Caco-2 (cell line): Measurements from ENCODE around the gene RAB28. TPM values are rescaled to one million over a fixed set of nuclear protein-coding genes. Genes with fewer than 3 reads are reported as not detected.

Experiments used
- BruUV-seq: library from RNA; stranded (reverse); fragments of 400-500 nt; replicated peaks from 2 replicates; lab custom pipeline; 2021; lab: Mats Ljungman, UMichigan
- CTCF ChIA-PET: fragments of 300-600 bp; sonication (Branson Sonifier 250); formaldehyde crosslinking; loops from one replicate; lab custom pipeline; 2022; ENCODE audit warnings: antibody characterized with exemption; lab: Charles Lee
- POLR2A ChIA-PET: fragments of 300-600 bp; sonication (Branson Sonifier 250); formaldehyde crosslinking; loops from one replicate; lab custom pipeline; 2022; ENCODE audit warnings: antibody characterized with exemption; lab: Charles Lee
- DNase-seq, 2 experiments: peaks; one replicate each; pipeline versions ENCODE4 v3.0.0 to v3.0.0-alpha.2; 2020 to 2022
- H3K27me3 ChIP-seq: replicated peaks from 2 replicates; pipeline ENCODE4 v1.6.0; 2011; ENCODE audit warnings: low read length; ENCODE audit not compliant: control insufficient read depth, insufficient read depth
- H3K36me3 ChIP-seq: 2 replicates; pipeline ENCODE4 v1.5.1; 2011; ENCODE audit warnings: low read length; ENCODE audit not compliant: control insufficient read depth, insufficient read depth
- H3K4me1 ChIP-seq: fragments of 250-450 bp; sonication (Bioruptor Pico); 2 replicates; pipeline ENCODE4 v1.5.1; 2020; ENCODE audit warnings: mild to moderate bottlenecking
- H3K4me3 ChIP-seq: 2 replicates; pipeline ENCODE4 v1.5.1; 2011; ENCODE audit warnings: low read depth, mild to moderate bottlenecking, control low read depth, low read length
- H3K9me3 ChIP-seq: fragments of 250-450 bp; sonication (Bioruptor Pico); 2 replicates; pipeline ENCODE4 v1.5.1; 2020; ENCODE audit warnings: mild to moderate bottlenecking, moderate library complexity
- H3K27ac Mint-ChIP-seq: one replicate; pipeline ENCODE4 v1.8.0; 2022; ENCODE audit warnings: mixed read lengths; ENCODE audit not compliant: unreplicated experiment
- H3K27me3 Mint-ChIP-seq: one replicate; pipeline ENCODE4 v1.8.0; 2022; ENCODE audit warnings: mixed read lengths; ENCODE audit not compliant: insufficient read depth, unreplicated experiment
- H3K36me3 Mint-ChIP-seq: one replicate; pipeline ENCODE4 v1.8.0; 2022; ENCODE audit warnings: mild to moderate bottlenecking, mixed read lengths; ENCODE audit not compliant: insufficient read depth, unreplicated experiment
- H3K4me1 Mint-ChIP-seq: one replicate; pipeline ENCODE4 v1.8.0; 2022; ENCODE audit warnings: low read depth, mixed read lengths; ENCODE audit not compliant: unreplicated experiment
- H3K4me3 Mint-ChIP-seq: one replicate; pipeline ENCODE4 v1.8.0; 2022; ENCODE audit warnings: mild to moderate bottlenecking, moderate library complexity, mixed read lengths; ENCODE audit not compliant: unreplicated experiment
- H3K9me3 Mint-ChIP-seq: one replicate; pipeline ENCODE4 v1.8.0; 2022; ENCODE audit warnings: mixed read lengths; ENCODE audit not compliant: unreplicated experiment
- intact Hi-C: fragments of 100-400 bp; cut with micrococcal nuclease; formaldehyde crosslinking; loops from one replicate; pipeline ENCODE4 v1.10.0; 2022; ENCODE audit not compliant: unreplicated experiment
- total RNA-seq: library from RNA; stranded (reverse); gene quantifications from 2 replicates; pipeline ENCODE4 v1.2.3, GENCODE V29; 2022
- TF ChIP-seq, protein P1 (sequence below), 2 experiments: fragments of 200-600 bp in 1 of 2; IDR thresholded peaks; 1 replicate in 1 of 2; 2 replicates in 1 of 2; pipeline versions ENCODE4 v1.5.1 to v1.8.0; 2011 to 2022; ENCODE audit warnings: antibody characterized with exemption in 1 of 2, control low read depth in 1 of 2, inconsistent platforms in 1 of 2, low read depth in 1 of 2, low read length in 1 of 2, mild to moderate bottlenecking in 1 of 2, moderate library complexity in 1 of 2; ENCODE audit not compliant: insufficient read depth in 1 of 2, severe bottlenecking in 1 of 2, unreplicated experiment in 1 of 2

RAB28 gene
- total RNA-seq, 1 experiment from 2014 or later: 14.5 TPM

DNA sequence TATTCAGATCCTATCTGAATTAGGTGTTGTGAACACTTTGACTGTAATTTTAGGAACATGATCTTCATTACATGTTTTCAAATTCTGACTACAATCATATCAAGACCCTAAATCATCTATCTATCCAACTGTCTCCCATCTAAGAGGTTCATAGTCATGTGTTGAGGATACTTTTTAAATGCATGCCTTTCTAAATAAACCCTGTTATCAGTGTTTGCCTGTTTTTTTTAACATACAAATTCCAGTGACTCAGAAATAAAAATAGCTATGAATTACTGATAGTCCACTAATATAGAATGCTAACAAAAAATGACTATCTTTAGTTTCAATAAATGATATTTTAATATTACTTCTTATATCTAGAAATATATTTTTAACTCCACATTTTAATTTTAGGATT, 8.0 kb downstream of the RAB28 start:
- CTCF ChIA-PET: no interaction called here
- no peak overlapping the region for H3K4me3 Mint-ChIP-seq
- POLR2A ChIA-PET: no interaction called here
- DNase-seq: no peak
- no peaks in the 10 kb centered on the region for H3K36me3 ChIP-seq
- intact Hi-C loops: no loop called here
- no peaks in the 10 kb centered on the region for H3K27me3 Mint-ChIP-seq
- H3K27ac Mint-ChIP-seq: no peak overlapping the region
- H3K4me1 Mint-ChIP-seq: no peaks in the 10 kb centered on the region
- H3K9me3 ChIP-seq: no peaks in the 10 kb centered on the region
- H3K4me1 ChIP-seq: no peaks in the 10 kb centered on the region
- no peaks in the 10 kb centered on the region for H3K36me3 Mint-ChIP-seq
- no TSS peak for BruUV-seq
- H3K9me3 Mint-ChIP-seq: no peaks in the 10 kb centered on the region
- no peaks in the 10 kb centered on the region for H3K27me3 ChIP-seq
- H3K4me3 ChIP-seq: no peak overlapping the region
- TF ChIP-seq, protein P1, sequence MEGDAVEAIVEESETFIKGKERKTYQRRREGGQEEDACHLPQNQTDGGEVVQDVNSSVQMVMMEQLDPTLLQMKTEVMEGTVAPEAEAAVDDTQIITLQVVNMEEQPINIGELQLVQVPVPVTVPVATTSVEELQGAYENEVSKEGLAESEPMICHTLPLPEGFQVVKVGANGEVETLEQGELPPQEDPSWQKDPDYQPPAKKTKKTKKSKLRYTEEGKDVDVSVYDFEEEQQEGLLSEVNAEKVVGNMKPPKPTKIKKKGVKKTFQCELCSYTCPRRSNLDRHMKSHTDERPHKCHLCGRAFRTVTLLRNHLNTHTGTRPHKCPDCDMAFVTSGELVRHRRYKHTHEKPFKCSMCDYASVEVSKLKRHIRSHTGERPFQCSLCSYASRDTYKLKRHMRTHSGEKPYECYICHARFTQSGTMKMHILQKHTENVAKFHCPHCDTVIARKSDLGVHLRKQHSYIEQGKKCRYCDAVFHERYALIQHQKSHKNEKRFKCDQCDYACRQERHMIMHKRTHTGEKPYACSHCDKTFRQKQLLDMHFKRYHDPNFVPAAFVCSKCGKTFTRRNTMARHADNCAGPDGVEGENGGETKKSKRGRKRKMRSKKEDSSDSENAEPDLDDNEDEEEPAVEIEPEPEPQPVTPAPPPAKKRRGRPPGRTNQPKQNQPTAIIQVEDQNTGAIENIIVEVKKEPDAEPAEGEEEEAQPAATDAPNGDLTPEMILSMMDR (IDR thresholded peaks at IDR 0.05; ENCODE audit: insufficient read depth in 1 of 2, low read depth in 1 of 2, low read length in 1 of 2, severe bottlenecking in 1 of 2, unreplicated experiment in 1 of 2): no peak

DNA sequence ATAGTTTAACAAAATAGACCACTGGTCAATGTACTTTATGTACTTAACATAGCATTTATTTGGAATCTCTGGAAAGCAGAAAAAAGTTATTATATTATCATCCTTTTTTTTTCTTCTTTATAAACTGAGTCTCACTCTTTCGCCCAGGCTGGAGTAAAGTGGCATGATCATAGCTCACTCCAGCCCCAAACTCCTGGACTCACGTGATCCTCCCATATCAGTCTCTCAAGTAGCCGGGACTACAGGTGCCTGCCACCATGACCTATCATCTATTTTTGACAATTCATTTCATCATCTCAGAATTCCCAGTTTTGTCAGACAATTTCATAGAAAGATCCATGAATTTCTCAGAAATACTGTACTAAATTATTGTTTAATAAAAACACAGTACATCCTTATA, 12.7 kb downstream of the RAB28 start:
- Mint-ChIP-seq H3K36me3 (no peaks in the 10 kb centered on the region), H3K9me3 (no peaks in the 10 kb centered on the region), H3K27ac (no peak overlapping the region), H3K4me3 (no peak overlapping the region), H3K27me3 (no peaks in the 10 kb centered on the region), H3K4me1 (no peaks in the 10 kb centered on the region)
- CTCF ChIA-PET: no interaction called here
- H3K27me3 ChIP-seq: no peaks in the 10 kb centered on the region
- DNase-seq: no peak
- POLR2A ChIA-PET: no interaction called here
- H3K4me1 ChIP-seq: no peaks in the 10 kb centered on the region
- H3K4me3 ChIP-seq: no peak overlapping the region
- TF ChIP-seq, protein P1 (IDR thresholded peaks at IDR 0.05; ENCODE audit: insufficient read depth in 1 of 2, low read depth in 1 of 2, low read length in 1 of 2, severe bottlenecking in 1 of 2, unreplicated experiment in 1 of 2): no peak
- no peaks in the 10 kb centered on the region for H3K36me3 ChIP-seq
- no peaks in the 10 kb centered on the region for H3K9me3 ChIP-seq
- intact Hi-C loops: no loop called here
- BruUV-seq: no TSS peak

DNA sequence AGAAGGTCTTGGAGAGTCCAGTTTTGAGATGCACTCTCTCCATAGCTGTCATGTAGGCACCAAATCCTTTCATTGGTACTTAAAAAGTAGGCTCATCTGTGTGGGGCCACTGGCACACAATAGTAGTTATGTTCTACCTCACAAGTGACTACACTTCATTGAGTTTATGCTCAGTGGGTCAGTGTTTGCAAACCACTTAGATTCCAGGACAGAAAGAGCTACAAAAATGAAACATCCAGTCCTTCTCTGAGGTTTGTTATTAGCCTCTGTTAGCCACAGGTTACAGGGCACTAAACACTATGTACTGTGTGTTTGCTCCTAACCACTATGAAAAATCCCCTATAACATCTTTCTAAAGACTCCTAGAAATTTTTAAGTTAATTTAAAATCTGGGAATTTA, 13.8 kb downstream of the RAB28 start:
- Histone ChIP-seq H3K4me3 (no peak overlapping the region), H3K9me3 (no peaks in the 10 kb centered on the region), H3K4me1 (no peaks in the 10 kb centered on the region), H3K27me3 (no peaks in the 10 kb centered on the region), H3K36me3 (no peaks in the 10 kb centered on the region)
- intact Hi-C loops: no loop called here
- H3K27ac Mint-ChIP-seq: no peak overlapping the region
- no peaks in the 10 kb centered on the region for H3K36me3 Mint-ChIP-seq
- H3K9me3 Mint-ChIP-seq: no peaks in the 10 kb centered on the region
- H3K4me1 Mint-ChIP-seq: no peaks in the 10 kb centered on the region
- DNase-seq: no peak
- no peak overlapping the region for H3K4me3 Mint-ChIP-seq
- TF ChIP-seq, protein P1 (IDR thresholded peaks at IDR 0.05; ENCODE audit: insufficient read depth in 1 of 2, low read depth in 1 of 2, low read length in 1 of 2, severe bottlenecking in 1 of 2, unreplicated experiment in 1 of 2): no peak
- ChIA-PET CTCF (no interaction called here), POLR2A (no interaction called here)
- H3K27me3 Mint-ChIP-seq: no peaks in the 10 kb centered on the region
- no TSS peak for BruUV-seq
